Lung (tissue), 12 donors: ENCODE measurements around the gene ACTR5. TPM values are rescaled to one million over a fixed set of nuclear protein-coding genes. Genes with fewer than 3 reads are reported as not detected.

ENCODE experiments used
- ATAC-seq: fragments of 200-7000 bp; cut with Tn5 transposase; one replicate; pipeline ENCODE4 v1.9.1; 2020; ENCODE audit warnings: moderate number of reproducible peaks; ENCODE audit not compliant: insufficient read depth, low FRiP score
- DNase-seq, 3 donors: peaks; one replicate each; pipeline ENCODE4 v3.0.0-alpha.2; 2013 to 2017
- H3K27ac ChIP-seq, 2 donors: one replicate each; pipeline ENCODE4 v1.5.1; 2013; ENCODE audit warnings: mild to moderate bottlenecking in 2 of 2, moderate library complexity in 2 of 2, control low read depth in 1 of 2, inconsistent platforms in 1 of 2, low read depth in 1 of 2, low read length in 1 of 2
- H3K27me3 ChIP-seq, 3 donors: one replicate each; pipeline ENCODE4 v1.5.1; 2013; ENCODE audit warnings: low read length in 2 of 3; ENCODE audit not compliant: control insufficient read depth in 3 of 3, insufficient read depth in 3 of 3
- H3K36me3 ChIP-seq, 4 donors: one replicate each; pipeline ENCODE4 v1.5.1; 2013; ENCODE audit warnings: low read length in 4 of 4, mild to moderate bottlenecking in 1 of 4, moderate library complexity in 1 of 4; ENCODE audit not compliant: control insufficient read depth in 4 of 4, insufficient read depth in 4 of 4
- H3K4me1 ChIP-seq, 5 donors: one replicate each; pipeline ENCODE4 v1.5.1; 2013; ENCODE audit warnings: low read length in 5 of 5, mild to moderate bottlenecking in 2 of 5, moderate library complexity in 1 of 5; ENCODE audit not compliant: control insufficient read depth in 5 of 5, insufficient read depth in 5 of 5
- H3K4me3 ChIP-seq: one replicate; pipeline ENCODE4 v1.5.1; 2013; ENCODE audit warnings: mild to moderate bottlenecking, control low read depth, moderate library complexity
- H3K9ac ChIP-seq, 2 donors: one replicate each; pipeline ENCODE4 v1.5.1; 2013; ENCODE audit warnings: low read length in 2 of 2, control low read depth in 1 of 2; ENCODE audit not compliant: insufficient read depth in 1 of 2
- H3K9me3 ChIP-seq, 4 donors: one replicate each; pipeline ENCODE4 v1.5.1; 2013; ENCODE audit warnings: low read length in 3 of 4, mild to moderate bottlenecking in 1 of 4, moderate library complexity in 1 of 4; ENCODE audit not compliant: control insufficient read depth in 4 of 4, insufficient read depth in 3 of 4
- CTCF ChIP-seq: IDR thresholded peaks from 2 replicates; pipeline ENCODE4 v1.5.1; 2012; ENCODE audit warnings: mild to moderate bottlenecking; ENCODE audit errors: control extremely low read depth, extremely low read depth
- WGBS, 2 donors: extraction: QIAGEN DNeasy Blood & Tissue Kit; methylation state at CpG; one replicate each; pipeline ENCODE4 v1.1.7; 2013; 5-methylcytosine and 5-hydroxymethylcytosine counted together
- polyA plus RNA-seq, 2 donors: library from polyadenylated mRNA; stranded (reverse); fragments of 200-250 nt; gene quantifications; one replicate each; pipeline ENCODE4 v1.2.1, GENCODE V29; 2013
- total RNA-seq, 2 donors: library from RNA; depleted of rRNA in 1 of 2; stranded (reverse); fragments of >200 nt in 1 of 2; gene quantifications; one replicate each; pipeline ENCODE4 v1.2.1, GENCODE V29; 2014 to 2021
- donor health status: control.
- donor health status: control.
- donor health status: Bipolar disorder and iron deficiency.
- donor health status: healthy.
- donor health status: DM: yes; HTN: yes; CAD: no.

ACTR5 gene
- total and polyA plus RNA-seq, 4 donors = 5.3 to 9.5 (median 6.4) TPM

DNA sequence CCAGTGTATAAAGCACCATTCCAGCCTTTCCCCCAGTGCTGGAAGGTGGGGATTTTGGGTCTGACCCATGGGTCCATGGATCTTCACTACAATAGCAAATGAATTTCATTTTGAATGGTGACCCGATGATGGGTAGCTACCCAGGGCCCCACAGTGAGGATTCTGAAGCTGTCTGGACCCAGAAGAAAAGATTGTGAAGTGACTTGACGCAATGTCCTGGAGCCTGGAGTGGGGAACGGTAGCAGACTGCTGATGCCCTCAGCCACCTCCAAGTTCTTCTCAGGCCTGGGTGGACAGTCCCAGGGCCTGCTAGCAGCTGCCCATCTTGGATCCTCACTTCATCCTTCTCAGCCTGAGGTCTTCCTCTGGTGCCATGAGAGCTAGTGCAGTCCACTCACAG, 47.3 kb upstream of the ACTR5 start:
- H3K4me3 ChIP-seq = no peak overlapping the region
- H3K9ac ChIP-seq = no peak overlapping the region
- no peaks in the 10 kb centered on the region for H3K4me1 ChIP-seq
- 70 to 71% methylated on average over 3 of the region's 3 CpGs for WGBS, 2 donors
- no peak overlapping the region for H3K27ac ChIP-seq
- ATAC-seq = no peak
- DNase-seq = no peak
- peaks cover 0 to 5% (median 0%) of the 10 kb centered on the region in 3 donors for H3K27me3 ChIP-seq
- peaks cover 0 to 8% (median 0%) of the 10 kb centered on the region in 4 donors for H3K9me3 ChIP-seq
- TF ChIP-seq CTCF = no peak
- no peaks in the 10 kb centered on the region for H3K36me3 ChIP-seq

GRCh38 chr20:38703526-38703925, 44.7 kb upstream of the ACTR5 start:
- DNase-seq = no peak
- H3K9ac ChIP-seq = no peak overlapping the region
- peaks cover 0 to 11% (median 0%) of the 10 kb centered on the region in 3 donors for H3K27me3 ChIP-seq
- H3K4me1 ChIP-seq = no peaks in the 10 kb centered on the region
- H3K9me3 ChIP-seq = peaks cover 0 to 7% (median 0%) of the 10 kb centered on the region in 4 donors
- no peak overlapping the region for H3K4me3 ChIP-seq
- no peak for ATAC-seq
- 61 to 69% methylated on average over 3 of the region's 3 CpGs for WGBS, 2 donors
- TF ChIP-seq CTCF = no peak
- no peaks in the 10 kb centered on the region for H3K36me3 ChIP-seq
- H3K27ac ChIP-seq = no peak overlapping the region

GRCh38 chr20:38704136-38704535, 44.1 kb upstream of the ACTR5 start:
- DNase-seq (no peak), ATAC-seq (no peak)
- TF ChIP-seq CTCF = no peak
- H3K36me3 ChIP-seq = no peaks in the 10 kb centered on the region
- no peaks in the 10 kb centered on the region for H3K4me1 ChIP-seq
- H3K27me3 ChIP-seq = peaks cover 0 to 8% (median 0%) of the 10 kb centered on the region in 3 donors
- H3K27ac ChIP-seq = no peak overlapping the region
- H3K4me3 ChIP-seq = no peak overlapping the region
- H3K9ac ChIP-seq = no peak overlapping the region
- WGBS, 2 donors = 50 to 67% methylated on average over 4 of the region's 4 CpGs
- H3K9me3 ChIP-seq = peaks cover 0 to 6% (median 0%) of the 10 kb centered on the region in 4 donors

GRCh38 chr20:38706509-38706908, 41.8 kb upstream of the ACTR5 start:
- DNase-seq (no peak), ATAC-seq (no peak)
- no peak for TF ChIP-seq CTCF
- WGBS, 2 donors = 16 to 25% methylated on average over 7 of the region's 7 CpGs
- peaks cover 0 to 8% (median 0%) of the 10 kb centered on the region in 3 donors for H3K27me3 ChIP-seq
- no peaks in the 10 kb centered on the region for H3K36me3 ChIP-seq
- no peak overlapping the region for H3K27ac ChIP-seq
- no peak overlapping the region for H3K9ac ChIP-seq
- no peaks in the 10 kb centered on the region for H3K4me1 ChIP-seq
- H3K4me3 ChIP-seq = no peak overlapping the region
- H3K9me3 ChIP-seq = peaks cover 0 to 6% (median 0%) of the 10 kb centered on the region in 4 donors
